NT2/D1 (cell line): Measurements from ENCODE around the gene SMG9.

ENCODE experiments used
- SUZ12 ChIP-seq: IDR thresholded peaks from 2 replicates; pipeline ENCODE4 v1.6.1; 2011; ENCODE audit not compliant: insufficient read length, insufficient read depth; ENCODE audit errors: extremely low read depth
- YY1 ChIP-seq: IDR thresholded peaks from 2 replicates; pipeline ENCODE4 v1.6.1; 2011; ENCODE audit not compliant: insufficient read length, insufficient read depth
- ZNF274 ChIP-seq: IDR thresholded peaks from 2 replicates; pipeline ENCODE4 v1.6.1; 2011; ENCODE audit warnings: mild to moderate bottlenecking, low read depth, low read length

GRCh38 chr19:43762814-43763213, 8.1 kb upstream of the SMG9 start:
- TF ChIP-seq YY1: no peak
- no peak for TF ChIP-seq SUZ12
- no peak for TF ChIP-seq ZNF274
